ENCODE measurements around the gene KCP.

Gene KCP

GRCh38 chr7:128840326-128841170, 70.0 kb downstream of the KCP start:
- H3K4me3 ChIP-seq (ENCODE audit: low read depth, low read length), result no peak overlapping the region
- TF ChIP-seq CTCF (IDR thresholded peaks at IDR 0.05; ENCODE audit: low read depth, low read length), result no peak

GRCh38 chr7:128839751-128840177, 70.7 kb downstream of the KCP start:
- H3K4me3 ChIP-seq (ENCODE audit: low read depth, low read length), result no peak overlapping the region
- TF ChIP-seq CTCF (IDR thresholded peaks at IDR 0.05; ENCODE audit: low read depth, low read length), result no peak

- H3K4me3 ChIP-seq (ENCODE audit: low read depth, low read length), result no peak overlapping the region
- no peak for TF ChIP-seq CTCF (IDR thresholded peaks at IDR 0.05; ENCODE audit: low read depth, low read length)
Observed at GRCh38 chr7:128838981-128839731, 71.4 kb downstream of the KCP start.

- no peak overlapping the region for H3K4me3 ChIP-seq (ENCODE audit: low read depth, low read length)
- no peak for TF ChIP-seq CTCF (IDR thresholded peaks at IDR 0.05; ENCODE audit: low read depth, low read length)
Observed at GRCh38 chr7:128838109-128838779, 72.3 kb downstream of the KCP start.

- no peak overlapping the region for H3K4me3 ChIP-seq (ENCODE audit: low read depth, low read length)
Observed at GRCh38 chr7:128837521-128837921, 73.0 kb downstream of the KCP start.

GRCh38 chr7:128836729-128837348, 73.7 kb downstream of the KCP start:
- TF ChIP-seq CTCF (IDR thresholded peaks at IDR 0.05; ENCODE audit: low read depth, low read length), result no peak
- no peak overlapping the region for H3K4me3 ChIP-seq (ENCODE audit: low read depth, low read length)

More at GRCh38 chr7:128837521-128837921, 73.0 kb downstream of the KCP start:
- no peak for TF ChIP-seq CTCF (IDR thresholded peaks at IDR 0.05; ENCODE audit: low read depth, low read length)
